NCI-H1105 treated with DMSO at 0.1 percent for 48 hours (cell line): ENCODE data around the gene CHST11.
"Not testable (repeated sequence)": the region's sequence is repeated elsewhere in the genome, so short reads cannot be mapped to it uniquely, and the experiment has no call there.

Experiments used
- DNase-seq: peaks from one replicate; lab custom pipeline; 2025; lab: John Stamatoyannopoulos, UW

The CHST11 gene

GRCh38 chr12:104764225-104765091, 307.7 kb downstream of the CHST11 start:
- DNase-seq, result no peak

GRCh38 chr12:104767261-104767660, 310.5 kb downstream of the CHST11 start:
- DNase-seq, result no peak

- DNase-seq, result no peak
These were observed 311.3 kb downstream of the CHST11 start for GRCh38 chr12:104768033-104768432.

- DNase-seq, result no peak
These were observed 312.4 kb downstream of the CHST11 start for GRCh38 chr12:104769144-104769561.

- no peak for DNase-seq
These were observed 315.6 kb downstream of the CHST11 start for GRCh38 chr12:104772336-104772735.

- no peak for DNase-seq
These were observed 319.0 kb downstream of the CHST11 start for GRCh38 chr12:104775731-104776231.

GRCh38 chr12:104779134-104779533, 322.4 kb downstream of the CHST11 start:
- DNase-seq, result no peak

- no peak for DNase-seq
These were observed 325.5 kb downstream of the CHST11 start for GRCh38 chr12:104782296-104782695.

- no peak for DNase-seq
These were observed 327.8 kb downstream of the CHST11 start for GRCh38 chr12:104784592-104784991.

GRCh38 chr12:104785886-104786285, 329.1 kb downstream of the CHST11 start:
- no peak for DNase-seq

- no peak for DNase-seq
These were observed 329.6 kb downstream of the CHST11 start for GRCh38 chr12:104786352-104786751.

- no peak for DNase-seq
These were observed 332.1 kb downstream of the CHST11 start for GRCh38 chr12:104788840-104789271.

GRCh38 chr12:104790296-104791125, 333.8 kb downstream of the CHST11 start:
- DNase-seq, result no peak

- no peak for DNase-seq
These were observed 335.8 kb downstream of the CHST11 start for GRCh38 chr12:104792570-104792969.

GRCh38 chr12:104793285-104793684, 336.5 kb downstream of the CHST11 start:
- no peak for DNase-seq

- no peak for DNase-seq
These were observed 337.2 kb downstream of the CHST11 start for GRCh38 chr12:104793968-104794367.

GRCh38 chr12:104796475-104796862, 339.7 kb downstream of the CHST11 start:
- no peak for DNase-seq

- no peak for DNase-seq
These were observed 342.7 kb downstream of the CHST11 start for GRCh38 chr12:104799458-104799857.

GRCh38 chr12:104801005-104801404, 344.3 kb downstream of the CHST11 start:
- DNase-seq, result no peak

GRCh38 chr12:104801427-104801826, 344.7 kb downstream of the CHST11 start:
- no peak for DNase-seq

GRCh38 chr12:104802208-104802607, 345.5 kb downstream of the CHST11 start:
- DNase-seq, result no peak

GRCh38 chr12:104805186-104805585, 348.4 kb downstream of the CHST11 start:
- DNase-seq, result no peak

- DNase-seq, result not testable (repeated sequence)
These were observed 349.4 kb downstream of the CHST11 start for GRCh38 chr12:104806194-104806593.
